Measurements from ENCODE around the gene PGPEP1. TPM values are rescaled to one million over a fixed set of nuclear protein-coding genes. Genes with fewer than 3 reads are reported as not detected.
"Not testable (repeated sequence)": the region's sequence is repeated elsewhere in the genome, so short reads cannot be mapped to it uniquely, and the experiment has no call there.

PGPEP1 gene
- total RNA-seq, 1 donor from 2014 or later = 12.6 TPM

DNA sequence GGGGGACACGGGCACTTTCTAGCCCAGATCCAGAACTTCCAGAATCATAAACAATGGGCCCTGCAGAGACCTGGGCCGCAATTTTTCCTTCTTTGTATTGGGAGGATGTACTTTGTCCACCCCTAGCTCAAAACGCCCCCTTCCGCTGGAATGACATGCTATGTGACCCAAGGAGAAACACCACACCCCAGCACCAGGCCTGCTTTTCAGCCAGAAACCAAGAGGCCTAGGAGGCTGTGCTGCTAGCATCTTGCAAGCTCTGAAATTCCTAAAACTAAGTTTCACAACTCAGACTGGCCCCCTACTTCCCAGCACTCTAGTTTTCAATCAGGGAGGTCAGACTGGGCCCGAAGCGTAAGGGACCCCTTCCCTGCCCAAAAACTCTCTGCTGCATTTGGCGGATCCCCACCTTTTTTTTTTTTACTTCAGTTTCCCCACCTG lies 18.1 kb upstream of the PGPEP1 start:
- peak overlapping the region; percentile 58 for H3K4me3 ChIP-seq (ENCODE audit: low read depth, low read length)
- DNase-seq (ENCODE audit: low read depth) (peak; percentile 55), FAIRE-seq (no peak)
- peaks cover 1% of the 10 kb centered on the region for H3K36me3 ChIP-seq (ENCODE audit: control insufficient read depth, insufficient read depth, low read length)
- no peaks in the 10 kb centered on the region for H3K27me3 ChIP-seq (ENCODE audit: control insufficient read depth, insufficient read depth, low read length)
- TF ChIP-seq, protein P1, sequence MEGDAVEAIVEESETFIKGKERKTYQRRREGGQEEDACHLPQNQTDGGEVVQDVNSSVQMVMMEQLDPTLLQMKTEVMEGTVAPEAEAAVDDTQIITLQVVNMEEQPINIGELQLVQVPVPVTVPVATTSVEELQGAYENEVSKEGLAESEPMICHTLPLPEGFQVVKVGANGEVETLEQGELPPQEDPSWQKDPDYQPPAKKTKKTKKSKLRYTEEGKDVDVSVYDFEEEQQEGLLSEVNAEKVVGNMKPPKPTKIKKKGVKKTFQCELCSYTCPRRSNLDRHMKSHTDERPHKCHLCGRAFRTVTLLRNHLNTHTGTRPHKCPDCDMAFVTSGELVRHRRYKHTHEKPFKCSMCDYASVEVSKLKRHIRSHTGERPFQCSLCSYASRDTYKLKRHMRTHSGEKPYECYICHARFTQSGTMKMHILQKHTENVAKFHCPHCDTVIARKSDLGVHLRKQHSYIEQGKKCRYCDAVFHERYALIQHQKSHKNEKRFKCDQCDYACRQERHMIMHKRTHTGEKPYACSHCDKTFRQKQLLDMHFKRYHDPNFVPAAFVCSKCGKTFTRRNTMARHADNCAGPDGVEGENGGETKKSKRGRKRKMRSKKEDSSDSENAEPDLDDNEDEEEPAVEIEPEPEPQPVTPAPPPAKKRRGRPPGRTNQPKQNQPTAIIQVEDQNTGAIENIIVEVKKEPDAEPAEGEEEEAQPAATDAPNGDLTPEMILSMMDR (IDR thresholded peaks at IDR 0.05; ENCODE audit: insufficient read depth, low read length, severe bottlenecking) = peak; percentile 16

DNA sequence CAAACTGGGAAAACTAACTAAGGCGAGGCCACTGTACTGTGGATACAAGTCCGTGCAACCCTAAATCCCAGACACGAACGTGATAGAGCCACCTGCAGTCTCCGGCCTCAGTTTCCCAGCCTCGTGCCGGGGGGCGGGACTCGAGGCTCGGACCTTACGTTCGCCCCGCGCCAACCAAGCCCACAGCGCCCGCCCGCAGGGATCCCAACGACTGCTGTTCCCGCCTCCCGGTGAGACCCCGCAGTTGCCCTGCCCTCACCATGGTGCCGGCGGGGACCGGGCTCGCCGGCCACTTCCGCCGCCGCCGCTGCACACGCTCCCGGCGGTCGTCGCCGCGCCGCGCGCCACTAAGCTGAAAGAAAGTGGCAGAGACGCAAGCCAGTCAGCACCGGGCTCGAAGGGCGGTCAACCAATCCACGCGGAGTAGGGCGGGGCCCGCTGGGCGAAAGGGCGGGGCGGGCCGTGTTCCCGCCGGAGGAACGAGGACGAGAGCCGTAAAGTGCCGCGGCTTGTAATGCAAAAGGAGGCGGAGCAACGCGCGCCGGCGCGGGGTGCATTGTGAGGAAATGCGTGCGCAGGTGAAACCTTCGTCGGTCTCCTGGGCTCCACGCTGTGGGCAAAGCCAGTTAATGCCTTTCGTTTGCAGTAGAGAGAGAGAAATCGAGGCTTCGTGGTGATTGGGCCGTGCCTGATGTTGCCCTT lies 17.5 kb upstream of the PGPEP1 start, which contains the start of gene LSM4:
TSS of gene LSM4 (minus strand) at position 318 of the 702 bp plus-strand sequence. CDS start at position 262, 56 bp downstream.
- TF ChIP-seq, protein P1 (IDR thresholded peaks at IDR 0.05; ENCODE audit: insufficient read depth, low read length, severe bottlenecking) = peak; percentile 74
- Histone ChIP-seq H3K4me3 (ENCODE audit: low read depth, low read length) (peak within 1 kb of the TSS; percentile 58), H3K27me3 (ENCODE audit: control insufficient read depth, insufficient read depth, low read length) (no peaks in the 10 kb centered on the region), H3K36me3 (ENCODE audit: control insufficient read depth, insufficient read depth, low read length) (peaks cover 1% of the 10 kb centered on the region)
- DNase-seq (ENCODE audit: low read depth) = peak; percentile 92
- FAIRE-seq = no peak

DNA sequence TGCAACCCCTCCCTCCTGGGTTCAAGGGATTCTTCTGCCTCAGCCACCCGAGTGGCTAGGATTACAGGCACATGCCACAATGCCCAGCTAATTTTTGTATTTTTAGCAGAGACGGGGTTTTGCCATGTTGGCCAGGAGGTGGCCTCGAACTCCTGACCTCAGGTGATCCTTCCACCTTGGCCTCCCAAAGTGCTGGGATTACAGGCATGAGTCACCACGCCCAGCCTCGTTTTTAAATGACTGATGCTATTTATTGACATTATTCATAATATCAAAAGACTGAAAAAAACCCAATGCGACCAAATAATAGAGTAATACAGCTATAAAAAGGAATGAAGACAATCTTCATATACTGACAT lies 16.0 kb upstream of the PGPEP1 start:
- not testable (repeated sequence) for H3K4me3 ChIP-seq (ENCODE audit: low read depth, low read length); H3K36me3 ChIP-seq (ENCODE audit: control insufficient read depth, insufficient read depth, low read length); FAIRE-seq; H3K27me3 ChIP-seq (ENCODE audit: control insufficient read depth, insufficient read depth, low read length); DNase-seq (ENCODE audit: low read depth)

DNA sequence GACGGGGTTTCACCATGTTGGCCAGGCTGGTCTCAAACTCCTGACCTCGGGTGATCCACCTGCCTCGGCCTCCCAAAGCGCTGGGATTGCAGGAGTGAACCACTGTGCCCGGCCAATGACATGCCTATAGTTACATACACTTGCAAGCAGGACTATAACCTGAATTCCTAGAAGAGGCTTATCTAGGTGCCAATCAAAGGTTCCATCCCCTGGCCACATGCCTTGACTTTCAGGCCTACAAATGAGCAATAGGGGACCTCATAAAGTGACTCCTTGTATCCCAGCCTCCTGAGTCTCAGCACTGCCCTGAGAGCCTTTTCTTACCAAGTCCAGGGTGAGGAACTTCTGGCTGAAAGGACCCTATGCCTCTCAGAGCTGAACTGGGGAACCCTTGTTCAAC lies 13.6 kb upstream of the PGPEP1 start:
- Histone ChIP-seq H3K27me3 (ENCODE audit: control insufficient read depth, insufficient read depth, low read length) (no peaks in the 10 kb centered on the region), H3K36me3 (ENCODE audit: control insufficient read depth, insufficient read depth, low read length) (no peaks in the 10 kb centered on the region), H3K4me3 (ENCODE audit: low read depth, low read length) (no peak overlapping the region)
- DNase-seq (ENCODE audit: low read depth) = no peak
- no peak for FAIRE-seq
- TF ChIP-seq, protein P1 (IDR thresholded peaks at IDR 0.05; ENCODE audit: insufficient read depth, low read length, severe bottlenecking) = no peak

DNA sequence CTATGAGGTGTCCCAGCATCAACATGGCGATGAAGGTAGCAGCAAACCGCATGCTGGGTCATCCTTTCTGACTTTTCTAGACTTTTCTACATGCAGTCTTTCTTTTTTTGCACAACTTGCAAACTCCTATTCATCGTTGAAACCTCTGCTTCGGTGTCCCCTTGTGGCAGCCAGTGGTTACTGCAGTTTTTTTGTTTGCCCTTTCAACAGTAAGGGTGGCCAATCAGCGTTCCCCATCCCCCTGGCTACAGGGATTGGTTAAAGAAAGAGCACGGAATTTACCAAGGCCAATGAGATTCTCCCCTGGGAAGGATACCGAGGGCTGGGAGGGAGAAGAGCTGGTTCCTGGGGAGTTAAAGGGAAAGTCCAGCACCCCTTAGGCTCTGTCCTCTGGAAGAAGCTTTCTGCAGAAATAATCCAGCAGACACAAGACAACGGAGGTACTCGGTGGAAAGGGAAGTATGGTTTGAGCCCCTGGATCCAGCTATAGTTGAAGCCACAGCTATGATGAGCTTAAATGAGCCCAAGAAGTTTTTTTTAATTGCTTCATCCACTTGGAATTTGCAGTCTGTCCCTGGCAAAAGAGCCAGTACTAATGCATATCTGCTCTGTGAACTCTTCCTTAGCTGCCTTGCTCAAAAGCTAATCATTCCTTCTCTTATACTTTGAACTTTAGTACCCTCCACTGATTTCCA lies 11.9 kb upstream of the PGPEP1 start:
- FAIRE-seq = peak; percentile 32
- no peaks in the 10 kb centered on the region for H3K36me3 ChIP-seq (ENCODE audit: control insufficient read depth, insufficient read depth, low read length)
- H3K4me3 ChIP-seq (ENCODE audit: low read depth, low read length) = no peak overlapping the region
- H3K27me3 ChIP-seq (ENCODE audit: control insufficient read depth, insufficient read depth, low read length) = no peaks in the 10 kb centered on the region
- TF ChIP-seq, protein P1 (IDR thresholded peaks at IDR 0.05; ENCODE audit: insufficient read depth, low read length, severe bottlenecking) = peak; percentile 84
- peak; percentile 96 for DNase-seq (ENCODE audit: low read depth)

DNA sequence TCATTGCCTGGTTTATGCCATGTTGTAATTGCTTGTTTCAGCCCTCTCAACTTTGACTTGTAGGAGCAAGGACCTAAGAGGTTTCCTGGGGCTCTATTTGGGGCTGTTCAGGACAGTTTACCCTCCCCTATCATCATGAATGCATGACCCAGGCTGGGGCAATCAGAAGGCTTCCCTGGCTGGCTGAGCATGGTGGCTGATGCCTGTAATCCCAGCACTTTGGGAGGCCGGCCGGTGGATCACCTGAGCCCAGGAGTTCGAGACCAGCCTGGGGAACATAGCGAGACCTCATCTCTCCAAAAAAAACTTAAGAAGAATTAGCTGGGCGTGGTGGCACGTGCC lies 11.4 kb upstream of the PGPEP1 start:
- TF ChIP-seq, protein P1 (IDR thresholded peaks at IDR 0.05; ENCODE audit: insufficient read depth, low read length, severe bottlenecking) = no peak
- FAIRE-seq (no peak), DNase-seq (ENCODE audit: low read depth) (no peak)
- no peak overlapping the region for H3K4me3 ChIP-seq (ENCODE audit: low read depth, low read length)
- H3K27me3 ChIP-seq (ENCODE audit: control insufficient read depth, insufficient read depth, low read length) = no peaks in the 10 kb centered on the region
- H3K36me3 ChIP-seq (ENCODE audit: control insufficient read depth, insufficient read depth, low read length) = no peaks in the 10 kb centered on the region
